Tongue (tissue), 2 donors: Measurements from ENCODE around the gene ACER1. TPM values are rescaled to one million over a fixed set of nuclear protein-coding genes. Genes with fewer than 3 reads are reported as not detected.
"Not testable (repeated sequence)": the region's sequence is repeated elsewhere in the genome, so short reads cannot be mapped to it uniquely, and the experiment has no call there.

ENCODE experiments used
- DNase-seq: peaks from one replicate; pipeline ENCODE4 v3.0.0-alpha.2; 2015
- total RNA-seq: library from RNA; depleted of rRNA; stranded (reverse); fragments of >200 nt; gene quantifications from one replicate; pipeline ENCODE4 v1.2.3, GENCODE V29; 2014

Gene ACER1, protein sequence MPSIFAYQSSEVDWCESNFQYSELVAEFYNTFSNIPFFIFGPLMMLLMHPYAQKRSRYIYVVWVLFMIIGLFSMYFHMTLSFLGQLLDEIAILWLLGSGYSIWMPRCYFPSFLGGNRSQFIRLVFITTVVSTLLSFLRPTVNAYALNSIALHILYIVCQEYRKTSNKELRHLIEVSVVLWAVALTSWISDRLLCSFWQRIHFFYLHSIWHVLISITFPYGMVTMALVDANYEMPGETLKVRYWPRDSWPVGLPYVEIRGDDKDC
- total RNA-seq = not detected

DNA sequence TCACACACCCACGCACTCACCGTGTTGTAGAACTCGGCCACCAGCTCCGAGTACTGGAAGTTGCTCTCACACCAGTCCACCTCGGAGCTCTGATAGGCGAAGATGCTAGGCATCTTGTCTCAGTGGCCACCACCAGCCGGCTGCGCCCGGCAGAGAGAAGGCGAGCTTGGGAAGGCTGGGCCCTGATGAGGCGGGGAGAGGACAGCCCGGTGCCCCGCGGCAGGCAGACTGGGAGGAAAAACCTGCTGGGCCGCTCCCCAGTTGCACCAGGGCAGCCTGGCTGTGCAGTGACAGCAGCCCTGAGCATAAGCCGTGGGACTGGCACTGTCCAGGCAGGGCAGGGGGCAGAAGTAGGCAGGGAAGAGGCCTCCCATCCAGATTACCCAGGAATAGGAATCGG, at the start of gene ACER1:
Gene ACER1, minus strand, starts transcription at position 174 of the 400 bp plus-strand sequence. Its CDS starts 61 bp downstream, at position 113.
- no peak for DNase-seq

DNA sequence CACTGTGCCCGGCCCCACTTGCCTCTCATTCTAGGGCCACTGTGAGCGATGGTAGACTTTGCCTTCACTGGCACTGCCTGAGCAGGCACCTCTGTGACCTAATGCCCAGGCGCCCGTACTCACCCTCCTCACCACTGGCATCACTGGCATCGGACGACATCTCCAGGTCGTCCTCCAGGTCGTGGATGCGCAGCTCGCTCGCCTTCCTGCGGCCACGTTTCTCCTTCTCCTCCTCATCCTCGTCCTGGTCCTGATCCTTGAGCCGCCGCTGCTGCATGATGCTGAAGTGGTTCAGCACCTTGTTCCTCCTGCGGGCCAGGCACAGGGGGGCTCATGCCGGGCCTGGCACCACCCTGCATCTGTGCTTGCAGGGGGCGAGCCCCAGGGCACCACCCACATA, 49.8 kb upstream of the ACER1 start:
- no peak for DNase-seq

DNA sequence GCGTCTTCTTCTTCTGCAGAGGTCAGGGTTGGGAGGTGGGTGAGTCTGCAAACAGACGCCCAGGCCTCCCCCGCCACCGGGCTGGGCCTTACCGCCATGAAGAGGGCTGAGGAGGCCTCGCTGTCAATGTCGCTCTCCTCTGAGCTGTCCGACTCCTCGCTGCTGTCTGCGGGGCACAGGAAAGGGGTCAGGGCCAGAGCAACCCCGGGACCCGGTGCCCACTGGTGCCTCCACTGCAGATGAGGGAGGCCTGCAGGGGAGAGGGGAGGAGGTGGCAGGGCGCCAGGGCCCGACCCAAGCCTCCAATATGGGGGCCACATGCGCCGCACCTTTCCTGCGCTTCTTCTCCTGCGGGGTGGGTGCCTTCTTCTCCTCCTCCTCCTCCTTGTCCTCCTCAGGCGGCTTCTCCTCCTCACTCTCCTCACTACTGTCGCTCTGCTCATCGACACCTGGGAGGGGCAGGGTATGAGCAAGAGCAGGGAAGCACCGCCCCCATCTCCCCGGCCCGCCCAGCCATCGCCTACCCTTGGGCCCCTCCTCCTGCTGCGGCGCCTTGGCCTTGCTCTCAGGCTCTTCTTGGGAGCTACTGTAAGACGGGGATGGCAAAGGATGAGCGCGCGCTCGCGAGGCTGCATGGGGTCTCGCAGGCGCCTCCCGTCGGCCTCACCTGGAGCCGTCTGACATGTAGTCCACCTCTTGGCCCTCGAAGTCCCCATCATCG, 47.8 kb upstream of the ACER1 start:
- no peak for DNase-seq

DNA sequence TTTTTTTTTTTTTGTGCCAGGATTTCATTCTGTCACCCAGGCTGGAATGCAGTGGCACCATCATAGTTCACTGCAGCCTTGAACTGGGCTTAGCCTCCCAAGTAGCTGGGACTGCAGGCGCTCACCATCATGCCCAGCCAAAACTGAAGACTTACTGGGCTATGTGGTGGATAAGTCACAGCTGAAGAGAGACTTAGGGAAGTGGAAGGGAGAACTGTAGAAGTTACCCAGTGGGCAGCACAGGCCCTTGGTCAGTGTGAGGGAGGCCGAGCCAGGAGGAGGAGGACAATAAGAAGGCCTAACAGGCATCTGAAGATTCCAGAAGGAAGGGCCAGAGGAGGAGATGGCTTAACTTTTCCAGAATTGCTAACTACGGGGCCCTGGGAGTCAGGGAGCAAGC, 46.3 kb upstream of the ACER1 start:
- DNase-seq = no peak

DNA sequence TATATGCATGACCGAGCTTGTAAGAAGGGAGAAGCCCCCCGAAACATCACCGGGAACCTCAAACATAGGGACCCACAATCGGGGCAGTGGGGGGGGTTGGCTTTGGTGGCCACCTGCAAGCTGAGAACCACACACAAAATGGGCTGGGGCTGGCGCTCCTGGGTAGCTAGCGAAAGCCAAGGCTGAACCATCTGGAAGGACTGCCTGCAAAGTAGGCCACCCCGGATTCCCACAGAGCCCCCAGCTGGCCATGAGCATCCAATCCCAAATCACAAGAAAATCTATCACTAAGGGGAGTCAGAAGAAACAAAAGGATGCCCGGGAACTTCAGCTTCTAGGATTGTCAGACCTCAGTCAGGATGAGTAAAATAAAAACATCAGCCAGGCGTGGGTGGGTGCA, 45.1 kb upstream of the ACER1 start:
- DNase-seq = no peak

DNA sequence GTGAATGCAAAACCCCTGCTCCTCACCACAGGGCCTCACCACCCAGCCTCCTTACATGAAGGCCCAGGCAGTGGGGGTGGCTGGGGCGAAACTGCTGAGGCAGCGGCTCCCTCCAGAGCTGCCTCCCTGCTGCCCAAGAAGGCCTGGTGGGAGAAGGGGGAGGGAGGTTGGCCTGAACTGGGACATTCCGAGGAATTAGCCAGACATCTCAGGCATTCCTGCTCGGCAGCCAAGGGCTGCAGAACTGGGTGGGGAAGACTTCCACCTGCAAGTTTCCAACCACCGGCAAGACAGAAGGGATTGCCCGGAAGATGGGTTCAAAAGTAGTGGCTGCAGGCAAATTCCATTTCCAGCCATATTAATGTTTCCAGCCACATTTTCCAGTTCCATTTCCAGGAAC, 44.6 kb upstream of the ACER1 start:
- peak; percentile 51 for DNase-seq

DNA sequence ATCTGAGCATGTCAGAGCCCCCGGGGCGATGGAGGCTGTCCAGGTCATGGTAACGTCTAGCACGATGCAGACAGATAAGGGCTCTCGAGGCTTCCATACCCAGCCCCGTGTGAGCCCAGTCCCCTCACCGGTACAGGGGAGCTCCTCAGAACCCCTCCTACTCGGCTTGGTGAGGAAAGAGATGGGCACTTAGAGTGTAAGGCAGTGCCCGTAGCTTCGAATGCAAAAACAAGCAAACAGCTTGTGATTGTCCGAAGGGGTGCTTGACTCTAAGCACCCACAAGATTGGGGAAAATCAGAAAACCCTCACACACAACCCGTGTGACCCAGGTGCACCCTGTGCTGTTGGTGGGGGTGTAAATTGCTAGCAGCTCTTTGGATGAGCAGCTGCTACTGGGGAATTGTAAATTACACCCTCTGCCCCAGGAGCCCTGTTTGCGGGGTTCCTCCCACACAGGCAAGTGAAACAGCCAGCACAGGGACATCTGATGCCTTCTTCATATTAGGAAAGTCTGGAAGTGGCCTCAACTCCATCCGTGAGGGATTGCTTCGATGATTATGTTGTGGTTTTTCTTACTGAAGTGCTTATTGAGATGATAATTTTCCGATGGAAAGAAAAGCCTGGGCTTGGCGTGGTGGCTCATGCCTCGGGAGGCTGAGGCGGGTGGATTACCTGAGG, 43.2 kb upstream of the ACER1 start:
- no peak for DNase-seq

DNA sequence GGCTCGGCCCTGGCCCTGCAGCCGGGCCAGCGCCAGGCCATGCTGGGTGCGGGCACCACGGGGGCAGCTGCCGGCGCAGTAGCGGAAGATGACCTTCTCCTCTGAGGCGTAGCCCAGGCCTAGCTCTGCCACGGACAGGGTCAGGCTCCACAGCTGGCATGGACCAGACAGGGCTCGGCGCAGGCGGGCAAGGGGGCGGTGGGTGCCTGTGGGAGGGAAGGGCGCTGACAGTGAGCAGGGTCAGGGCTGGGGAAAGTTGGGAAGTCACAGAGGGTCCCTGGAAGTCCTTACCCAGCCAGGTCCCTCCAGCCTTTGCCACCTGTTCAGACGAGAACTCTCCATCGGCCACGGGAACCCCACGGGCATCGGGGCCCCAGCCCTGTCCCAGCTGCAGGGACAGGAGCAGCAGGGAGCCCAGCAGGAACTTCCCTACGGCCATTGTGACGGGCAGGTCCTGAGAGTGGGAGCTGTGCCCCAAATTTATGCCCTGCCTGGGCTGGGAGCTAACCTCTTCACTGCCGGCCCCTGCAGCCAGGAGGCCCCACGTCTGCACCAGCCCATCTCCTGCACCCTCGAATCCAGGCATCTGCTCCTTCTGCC, 42.1 kb upstream of the ACER1 start, which contains the start of gene PSPN:
Gene PSPN, minus strand, starts transcription at position 523 of the 600 bp plus-strand sequence. Its CDS starts 84 bp downstream, at position 439.
- DNase-seq = no peak

DNA sequence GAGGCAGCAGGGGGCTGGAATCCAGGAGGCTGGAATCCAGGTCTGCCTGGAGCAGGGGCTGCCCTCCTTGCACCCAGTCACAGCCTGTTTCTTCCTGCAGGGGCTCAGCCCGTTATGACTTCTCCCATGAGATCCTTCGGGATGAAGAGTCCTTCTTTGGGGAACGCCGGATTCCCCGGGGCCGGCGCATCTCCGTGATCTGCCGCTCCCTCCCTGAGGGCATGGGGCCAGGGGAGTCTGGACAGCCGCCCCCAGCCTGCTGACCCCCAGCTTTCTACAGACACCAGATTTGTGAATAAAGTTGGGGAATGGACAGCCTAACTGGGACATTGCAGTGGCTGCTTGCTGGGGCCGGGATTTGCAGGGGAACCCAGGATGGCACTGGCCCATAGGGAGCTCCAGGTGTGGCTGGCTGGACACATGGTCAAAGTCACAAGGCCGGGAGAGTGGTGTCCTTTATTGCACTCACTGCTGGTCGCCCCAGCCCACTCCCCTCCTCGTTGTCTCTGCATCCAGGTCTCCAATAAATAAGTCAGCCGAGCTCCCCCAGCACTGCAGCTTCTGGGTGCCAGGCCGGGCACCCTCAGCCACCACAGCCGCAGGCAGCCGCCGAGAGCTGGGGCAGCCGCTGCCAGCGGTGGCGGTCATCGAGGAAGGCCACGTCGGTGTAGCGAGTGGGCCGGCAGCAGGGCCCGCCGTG, 41.4 kb upstream of the ACER1 start:
- no peak for DNase-seq

DNA sequence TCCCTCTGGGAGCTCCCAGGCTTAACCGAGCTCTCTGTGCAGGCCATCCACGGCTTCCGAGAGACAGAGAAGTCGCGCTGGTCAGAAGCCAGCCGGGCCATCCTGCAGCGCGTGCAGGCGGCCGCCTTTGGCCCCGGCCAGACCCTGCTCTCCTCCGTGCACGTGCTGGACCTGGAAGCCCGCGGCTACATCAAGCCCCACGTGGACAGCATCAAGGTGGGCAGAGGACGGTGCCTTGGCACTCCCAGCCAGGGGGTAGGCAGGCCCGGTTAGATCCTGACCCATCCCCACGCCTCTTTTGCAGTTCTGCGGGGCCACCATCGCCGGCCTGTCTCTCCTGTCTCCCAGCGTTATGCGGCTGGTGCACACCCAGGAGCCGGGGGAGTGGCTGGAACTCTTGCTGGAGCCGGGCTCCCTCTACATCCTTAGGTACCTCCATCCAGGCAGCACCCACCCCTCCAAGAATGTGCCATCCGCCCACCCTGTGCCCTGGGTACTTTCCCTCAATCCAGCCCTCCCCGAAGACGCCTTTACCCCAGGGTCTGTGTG, 40.8 kb upstream of the ACER1 start:
- no peak for DNase-seq

DNA sequence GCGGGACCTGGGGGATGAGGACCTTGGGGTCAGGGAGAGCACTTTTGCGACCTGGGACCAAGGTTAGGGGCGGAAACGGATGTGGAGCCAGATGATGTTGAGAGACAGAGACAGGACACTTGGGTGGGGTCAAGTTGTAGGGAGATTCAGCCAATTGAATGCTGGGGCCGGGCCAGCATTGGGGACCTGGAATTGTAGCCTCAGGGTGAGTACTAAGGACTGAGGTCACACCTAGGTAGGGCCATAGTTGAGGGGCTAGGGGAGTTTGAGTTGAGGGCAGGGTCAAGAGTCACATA, 40.3 kb upstream of the ACER1 start:
- no peak for DNase-seq

DNA sequence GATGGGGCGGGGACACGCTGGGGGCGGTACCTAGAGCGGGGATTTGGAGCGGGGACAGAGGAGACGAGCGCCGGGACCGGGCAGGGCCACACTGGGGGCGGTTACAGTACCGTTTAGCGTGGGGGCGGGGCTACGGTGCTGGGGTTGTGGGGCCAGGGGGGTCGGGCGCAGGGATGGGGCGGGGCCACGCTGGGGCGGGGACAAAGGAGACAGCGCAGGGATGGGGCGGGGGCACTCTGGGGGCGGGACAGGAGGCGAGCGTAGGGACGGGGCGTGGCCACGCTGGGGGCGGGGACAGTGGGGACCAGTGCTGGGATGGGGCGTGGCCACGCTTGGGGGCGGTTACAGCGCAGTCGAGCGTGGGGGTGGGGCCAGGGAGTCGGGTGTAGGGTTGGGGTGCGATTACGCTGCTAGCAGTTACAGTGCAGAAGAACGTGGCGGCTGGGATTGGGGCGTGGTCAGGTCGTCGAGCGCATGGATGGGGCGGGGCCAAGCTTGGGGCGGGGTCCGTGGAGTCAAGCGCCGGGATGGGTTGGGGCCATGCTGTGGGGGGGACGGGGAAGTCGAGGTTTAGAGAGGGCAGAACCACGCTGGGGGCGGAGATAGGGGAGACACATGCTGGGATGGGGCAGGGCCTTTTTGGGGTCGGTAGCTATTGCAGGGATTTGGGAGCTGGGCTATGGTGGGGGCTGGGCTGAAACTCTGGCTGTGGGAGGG, 39.8 kb upstream of the ACER1 start:
- DNase-seq = peak; percentile 100

DNA sequence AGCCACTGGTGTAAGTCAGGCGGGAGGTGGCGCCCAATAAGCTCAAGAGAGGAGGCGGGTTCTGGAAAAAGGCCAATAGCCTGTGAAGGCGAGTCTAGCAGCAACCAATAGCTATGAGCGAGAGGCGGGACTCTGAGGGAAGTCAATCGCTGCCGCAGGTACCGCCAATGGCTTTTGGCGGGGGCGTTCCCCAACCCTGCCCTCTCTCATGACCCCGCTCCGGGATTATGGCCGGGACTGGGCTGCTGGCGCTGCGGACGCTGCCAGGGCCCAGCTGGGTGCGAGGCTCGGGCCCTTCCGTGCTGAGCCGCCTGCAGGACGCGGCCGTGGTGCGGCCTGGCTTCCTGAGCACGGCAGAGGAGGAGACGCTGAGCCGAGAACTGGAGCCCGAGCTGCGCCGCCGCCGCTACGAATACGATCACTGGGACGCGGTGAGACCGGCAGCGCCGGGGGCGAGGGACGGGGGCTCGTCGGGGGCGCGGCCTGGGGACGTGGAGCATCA, 39.2 kb upstream of the ACER1 start, which contains the start of gene ALKBH7:
Gene ALKBH7, plus strand, starts transcription at position 201 of the 502 bp plus-strand sequence. Its CDS starts 27 bp downstream, at position 228.
- peak; percentile 100 for DNase-seq

DNA sequence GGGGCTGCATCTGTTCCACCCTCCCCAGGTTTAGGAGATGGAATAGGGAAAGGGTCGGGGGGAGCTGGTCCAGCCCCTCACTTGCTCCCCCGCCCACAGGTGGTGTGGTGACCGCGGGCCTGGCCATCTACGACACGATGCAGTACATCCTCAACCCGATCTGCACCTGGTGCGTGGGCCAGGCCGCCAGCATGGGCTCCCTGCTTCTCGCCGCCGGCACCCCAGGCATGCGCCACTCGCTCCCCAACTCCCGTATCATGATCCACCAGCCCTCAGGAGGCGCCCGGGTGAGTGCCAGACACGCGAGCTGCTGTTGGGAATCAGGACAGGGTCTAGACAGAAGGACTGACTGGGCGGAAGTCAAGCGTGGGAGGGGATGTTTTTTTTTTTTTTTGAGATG, 30.9 kb upstream of the ACER1 start:
- DNase-seq = no peak

DNA sequence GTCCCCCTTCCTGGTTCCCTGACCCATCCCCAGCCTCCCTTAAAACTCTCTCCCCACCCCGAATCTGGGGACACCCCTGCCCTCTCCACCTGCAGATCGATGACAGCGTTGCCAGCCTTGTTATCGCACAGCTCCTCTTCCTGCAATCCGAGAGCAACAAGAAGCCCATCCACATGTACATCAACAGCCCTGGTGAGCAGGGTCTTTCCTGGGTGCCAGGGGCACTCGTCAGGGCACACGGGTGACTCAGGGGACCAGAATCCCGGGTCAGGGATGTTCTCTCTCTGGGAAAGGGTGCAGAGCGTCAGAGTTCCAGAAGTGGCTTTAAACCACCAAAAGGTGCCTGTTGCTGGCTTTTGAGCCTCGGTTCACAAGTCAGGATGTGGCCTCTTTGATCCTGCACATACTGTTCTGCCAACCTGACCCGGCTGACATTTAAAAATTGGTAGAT, 29.0 kb upstream of the ACER1 start:
- no peak for DNase-seq

DNA sequence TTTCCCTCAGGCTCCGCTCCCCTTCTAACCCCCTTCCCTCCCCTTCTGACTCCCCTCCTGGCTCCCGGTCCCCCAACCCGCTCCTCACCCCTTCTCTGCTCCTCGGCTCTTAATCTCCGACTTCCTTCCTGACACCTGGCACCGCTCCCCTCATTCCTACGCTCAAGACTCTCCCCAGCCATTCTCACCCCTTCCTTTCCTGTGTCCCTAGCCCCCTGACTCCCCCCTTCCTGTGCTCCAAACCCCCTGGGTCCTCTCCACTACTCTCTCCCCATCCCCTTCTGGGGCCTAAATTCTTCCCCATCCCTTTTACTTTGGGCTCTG, 28.6 kb upstream of the ACER1 start:
- no peak for DNase-seq

DNA sequence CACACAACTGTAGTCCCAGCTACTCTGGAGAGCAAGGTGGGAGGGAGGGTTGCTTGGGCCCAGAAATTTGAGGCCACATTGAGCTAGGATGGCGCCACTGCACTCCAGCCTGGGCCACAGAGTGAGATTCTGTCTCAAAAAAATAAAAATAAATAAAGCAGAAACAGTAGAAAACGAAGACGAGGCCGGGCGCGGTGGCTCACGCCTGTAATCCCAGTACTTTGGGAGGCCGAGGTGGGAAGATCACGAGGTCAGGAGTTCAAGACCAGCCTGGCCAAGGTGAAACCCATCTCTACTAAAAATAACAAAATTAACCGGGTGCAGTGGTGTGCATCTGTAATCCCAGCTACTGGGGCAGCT, 27.4 kb upstream of the ACER1 start:
- DNase-seq = not testable (repeated sequence)

DNA sequence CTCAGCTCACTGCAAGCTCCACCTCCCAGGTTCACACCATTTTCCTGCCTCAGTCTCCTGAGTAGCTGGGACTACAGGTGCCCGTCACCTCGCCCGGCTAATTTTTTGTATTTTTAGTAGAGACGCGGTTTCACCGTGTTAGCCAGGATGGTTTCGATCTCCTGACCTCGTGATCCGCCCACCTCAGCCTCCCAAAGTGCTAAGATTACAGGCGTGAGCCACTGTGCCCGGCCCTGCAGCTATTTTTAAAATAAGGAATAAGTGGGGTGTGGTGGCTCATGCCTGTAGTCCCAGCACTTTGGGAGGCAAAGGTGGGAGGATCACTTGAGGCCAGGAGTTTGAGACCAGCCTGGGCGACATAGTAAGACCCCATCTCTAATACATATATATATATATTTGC, 27.0 kb upstream of the ACER1 start:
- not testable (repeated sequence) for DNase-seq

DNA sequence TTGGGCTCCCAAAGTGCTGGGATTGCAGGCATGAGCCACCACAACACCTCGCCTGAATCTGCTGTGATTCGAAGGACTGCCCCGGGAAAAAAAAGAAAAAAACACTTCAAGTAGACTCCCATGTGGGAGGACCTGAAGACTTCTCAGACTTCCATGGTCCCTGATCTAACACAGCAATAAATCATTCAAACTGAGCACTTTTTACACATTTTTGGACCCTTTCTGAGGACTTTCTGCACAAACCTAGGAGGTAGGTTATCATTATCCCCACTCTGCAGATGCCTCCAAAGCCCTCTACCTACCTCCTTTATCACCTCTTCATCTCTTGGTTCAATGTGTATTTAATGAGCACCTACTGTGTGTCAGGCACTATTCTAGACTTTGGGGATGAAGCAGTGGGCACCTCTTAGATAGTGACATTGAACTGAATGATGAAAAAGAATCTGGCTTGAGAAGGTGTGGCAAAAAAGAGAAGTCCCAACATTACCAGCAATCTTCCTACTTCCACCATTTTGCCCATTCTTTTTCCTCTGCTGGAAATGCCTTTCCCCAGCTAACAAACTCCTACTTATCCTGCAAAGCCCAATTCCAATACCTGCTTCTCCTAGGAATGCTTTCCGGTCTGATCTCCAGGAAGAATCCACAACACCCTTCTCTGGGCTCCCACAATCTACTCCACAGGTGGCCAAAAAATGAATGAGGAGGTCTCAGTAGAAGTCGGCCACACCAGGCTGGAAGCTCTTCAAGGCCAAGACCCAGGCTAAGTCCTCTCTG, 26.3 kb upstream of the ACER1 start:
- DNase-seq = no peak

DNA sequence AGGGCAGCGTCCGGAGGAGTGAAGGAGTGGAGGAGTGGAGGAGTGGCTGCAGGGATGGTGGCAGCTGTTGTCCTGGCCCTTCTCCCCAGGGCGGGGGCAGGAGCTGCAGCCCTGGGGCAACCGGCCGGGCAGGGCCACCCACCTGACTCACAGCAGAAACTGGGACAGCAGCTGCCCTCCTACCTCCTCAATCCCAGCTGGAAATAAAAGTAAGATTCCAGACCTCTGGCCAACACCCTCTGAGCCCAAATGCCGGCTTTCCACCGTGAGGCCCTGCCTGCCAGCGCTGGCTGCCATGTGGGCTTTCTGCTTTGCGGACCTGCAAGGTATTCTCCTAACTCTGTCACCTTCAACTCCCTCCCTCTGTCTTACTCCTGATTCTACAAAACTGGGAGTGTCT, 24.6 kb upstream of the ACER1 start:
- DNase-seq = peak; percentile 57
